Endodermal cell (in vitro differentiated cells): ENCODE measurements around the gene ZYG11B. TPM values are rescaled to one million over a fixed set of nuclear protein-coding genes. Genes with fewer than 3 reads are reported as not detected.
"Not testable (repeated sequence)": the region's sequence is repeated elsewhere in the genome, so short reads cannot be mapped to it uniquely, and the experiment has no call there.

Experiments used
- DNase-seq: peaks from one replicate; pipeline ENCODE4 v3.0.0-alpha.2; 2017
- H3K27ac ChIP-seq: 2 replicates; pipeline ENCODE4 v1.5.1; 2013; ENCODE audit warnings: mild to moderate bottlenecking, low read depth, low read length, moderate library complexity
- H3K27me3 ChIP-seq: 2 replicates; pipeline ENCODE4 v1.6.1; 2013; ENCODE audit warnings: mild to moderate bottlenecking, low read length, moderate library complexity; ENCODE audit not compliant: insufficient read depth, control insufficient read depth, poor library complexity, severe bottlenecking
- H3K36me3 ChIP-seq: 2 replicates; pipeline ENCODE4 v1.7.0; 2013; ENCODE audit warnings: mild to moderate bottlenecking, low read length, moderate library complexity; ENCODE audit not compliant: control insufficient read depth, insufficient read depth
- H3K4me1 ChIP-seq: one replicate; pipeline ENCODE4 v1.7.0; 2013; ENCODE audit warnings: low read length; ENCODE audit not compliant: control insufficient read depth, insufficient read depth
- H3K4me3 ChIP-seq: 2 replicates; pipeline ENCODE4 v1.5.1; 2013; ENCODE audit warnings: mild to moderate bottlenecking, low read length, moderate library complexity
- H3K9ac ChIP-seq: 2 replicates; pipeline ENCODE4 v1.6.1; 2013; ENCODE audit warnings: mild to moderate bottlenecking, low read length, moderate library complexity; ENCODE audit not compliant: poor library complexity, severe bottlenecking; ENCODE audit errors: extremely low read depth
- H3K9me3 ChIP-seq: 2 replicates; pipeline ENCODE4 v1.6.1; 2013; ENCODE audit warnings: mild to moderate bottlenecking, low read length, moderate library complexity; ENCODE audit not compliant: control insufficient read depth
- H3K27ac Mint-ChIP-seq: 2 replicates; pipeline ENCODE4 v1.8.0; 2020; ENCODE audit warnings: mixed read lengths
- H3K27me3 Mint-ChIP-seq: 2 replicates; pipeline ENCODE4 v1.8.0; 2021; ENCODE audit warnings: mild to moderate bottlenecking, mixed read lengths; ENCODE audit not compliant: insufficient read depth
- H3K36me3 Mint-ChIP-seq: 2 replicates; pipeline ENCODE4 v1.8.0; 2020; ENCODE audit warnings: low read depth, mixed read lengths
- H3K4me1 Mint-ChIP-seq: 2 replicates; pipeline ENCODE4 v1.8.0; 2020; ENCODE audit warnings: mixed read lengths
- H3K4me3 Mint-ChIP-seq: 2 replicates; pipeline ENCODE4 v1.8.0; 2020; ENCODE audit warnings: mild to moderate bottlenecking, moderate library complexity, mixed read lengths
- H3K9me3 Mint-ChIP-seq: 2 replicates; pipeline ENCODE4 v1.8.0; 2020; ENCODE audit warnings: mild to moderate bottlenecking, mixed read lengths
- CTCF ChIP-seq: fragments of 200-600 bp; sonication (generic); conservative IDR thresholded peaks from 2 replicates; pipeline ENCODE4 v1.5.0; 2021; ENCODE audit warnings: antibody characterized with exemption, mild to moderate bottlenecking
- WGBS, 2 experiments: methylation state at CpG; one replicate each; pipeline versions ENCODE4 v1.1.5 to v1.1.7; 2013; ENCODE audit warnings: missing lambda C conversion rate in 2 of 2, mixed read lengths in 1 of 2; ENCODE audit not compliant: insufficient coverage in 1 of 2, insufficient read length in 1 of 2; 5-methylcytosine and 5-hydroxymethylcytosine counted together
- total RNA-seq, 2 donors: library from RNA; stranded (reverse); fragmentation: NEBNext Ultra II Directional in 1 of 2; extraction: Animal tissue kit (Norgen Biotek cat#: 25700) in 1 of 2; gene quantifications; 2 replicates in 1 of 2; 3 replicates in 1 of 2; pipeline ENCODE4 v1.2.1, GENCODE V29; 2021

ZYG11B gene
- total RNA-seq, 2 donors from 2014 or later = 24.8 to 30.2 TPM

- Mint-ChIP-seq H3K27me3 (no peaks in the 10 kb centered on the region), H3K9me3 (no peaks in the 10 kb centered on the region), H3K27ac (no peak overlapping the region), H3K4me1 (peaks cover 5% of the 10 kb centered on the region), H3K4me3 (peak overlapping the region; percentile 83), H3K36me3 (peaks cover 5% of the 10 kb centered on the region)
- 90 to 91% methylated on average over 4 to 5 of the region's 6 CpGs for WGBS, 2 experiments
- TF ChIP-seq CTCF = no peak
- H3K9me3 ChIP-seq = no peaks in the 10 kb centered on the region
- H3K9ac ChIP-seq = no peak overlapping the region
- peaks cover 6% of the 10 kb centered on the region for H3K36me3 ChIP-seq
- no peaks in the 10 kb centered on the region for H3K4me1 ChIP-seq
- no peaks in the 10 kb centered on the region for H3K27me3 ChIP-seq
- no peak for DNase-seq
- no peak overlapping the region for H3K27ac ChIP-seq
- peak overlapping the region; percentile 95 for H3K4me3 ChIP-seq
Measured at GRCh38 chr1:52727956-52728656, 1.9 kb downstream of the ZYG11B start.

GRCh38 chr1:52733368-52733767, 7.1 kb downstream of the ZYG11B start:
- Mint-ChIP-seq H3K4me3 (no peak overlapping the region), H3K4me1 (no peaks in the 10 kb centered on the region), H3K36me3 (peaks cover 11% of the 10 kb centered on the region), H3K27me3 (no peaks in the 10 kb centered on the region), H3K9me3 (no peaks in the 10 kb centered on the region), H3K27ac (no peak overlapping the region)
- no peaks in the 10 kb centered on the region for H3K4me1 ChIP-seq
- H3K9ac ChIP-seq = no peak overlapping the region
- no peaks in the 10 kb centered on the region for H3K9me3 ChIP-seq
- H3K27me3 ChIP-seq = no peaks in the 10 kb centered on the region
- no peak overlapping the region for H3K4me3 ChIP-seq
- 98 to 100% methylated on average over 2 to 3 of the region's 3 CpGs for WGBS, 2 experiments
- peaks cover 12% of the 10 kb centered on the region for H3K36me3 ChIP-seq
- DNase-seq = no peak
- H3K27ac ChIP-seq = no peak overlapping the region
- no peak for TF ChIP-seq CTCF

- H3K27me3 ChIP-seq, H3K9me3 ChIP-seq, H3K9me3 Mint-ChIP-seq, H3K4me1 Mint-ChIP-seq, H3K4me3 ChIP-seq, H3K4me3 Mint-ChIP-seq, H3K27ac ChIP-seq, H3K4me1 ChIP-seq, H3K27ac Mint-ChIP-seq, H3K9ac ChIP-seq, H3K27me3 Mint-ChIP-seq, DNase-seq: not testable (repeated sequence)
- 98 to 100% methylated on average over 2 to 9 of the region's 9 CpGs for WGBS, 2 experiments
- peaks cover 13% of the 10 kb centered on the region for H3K36me3 Mint-ChIP-seq
- H3K36me3 ChIP-seq = peaks cover 15% of the 10 kb centered on the region
Measured at GRCh38 chr1:52735371-52735770, 9.1 kb downstream of the ZYG11B start.
